ENCODE data around the gene TRIM37.
A peak's percentile ranks its signal among the peaks of the same experiment; 100 is the strongest.
"Not testable (repeated sequence)": the region's sequence is repeated elsewhere in the genome, so short reads cannot be mapped to it uniquely, and the experiment has no call there.

The TRIM37 gene

DNA sequence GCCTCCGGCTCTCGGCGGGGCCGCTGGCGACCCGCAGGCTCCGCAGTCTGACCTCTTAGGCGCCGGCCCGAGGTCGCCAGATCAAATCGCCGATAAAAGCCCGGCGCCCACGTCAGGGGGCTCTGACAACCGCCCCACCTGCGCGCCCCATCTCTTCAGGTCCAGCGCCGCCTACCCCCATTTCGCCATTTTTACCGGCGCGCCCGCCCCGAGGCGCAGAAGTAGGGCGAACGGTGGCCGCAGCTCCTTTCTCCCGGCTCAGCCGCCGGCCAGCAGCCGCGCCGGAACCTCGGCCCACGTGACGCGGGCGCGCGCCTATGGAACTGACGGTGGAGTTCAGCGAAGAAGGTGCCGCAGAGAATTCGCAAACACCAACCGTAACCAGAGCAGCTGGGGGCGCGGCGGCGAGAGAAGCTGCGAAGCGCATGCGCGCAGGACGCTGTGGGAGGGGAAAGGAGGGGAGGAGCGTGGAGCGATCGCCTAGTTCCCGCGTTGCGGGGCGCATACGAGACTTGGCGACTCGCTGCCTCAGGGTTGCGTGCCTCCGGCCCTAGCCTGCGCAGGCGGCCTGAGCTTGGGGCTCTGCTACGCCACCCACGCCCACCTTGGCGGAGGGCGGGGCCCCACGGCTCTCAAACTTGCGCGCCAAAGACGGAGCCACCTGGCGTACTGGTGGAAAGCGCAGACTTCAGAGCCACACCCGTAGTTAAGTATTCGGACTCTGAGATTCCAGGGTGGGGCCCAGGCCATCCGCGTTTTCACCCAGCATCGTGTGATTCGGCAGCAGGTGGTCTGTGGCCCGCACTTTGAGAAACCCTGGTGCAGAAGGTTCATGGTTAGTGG lies at the start of gene TRIM37:
Gene TRIM37, minus strand, starts transcription at position 418 of the 843 bp plus-strand sequence. CDS start 419 bp downstream, outside the sequence.
- DNase-seq, result peak; percentile 99

DNA sequence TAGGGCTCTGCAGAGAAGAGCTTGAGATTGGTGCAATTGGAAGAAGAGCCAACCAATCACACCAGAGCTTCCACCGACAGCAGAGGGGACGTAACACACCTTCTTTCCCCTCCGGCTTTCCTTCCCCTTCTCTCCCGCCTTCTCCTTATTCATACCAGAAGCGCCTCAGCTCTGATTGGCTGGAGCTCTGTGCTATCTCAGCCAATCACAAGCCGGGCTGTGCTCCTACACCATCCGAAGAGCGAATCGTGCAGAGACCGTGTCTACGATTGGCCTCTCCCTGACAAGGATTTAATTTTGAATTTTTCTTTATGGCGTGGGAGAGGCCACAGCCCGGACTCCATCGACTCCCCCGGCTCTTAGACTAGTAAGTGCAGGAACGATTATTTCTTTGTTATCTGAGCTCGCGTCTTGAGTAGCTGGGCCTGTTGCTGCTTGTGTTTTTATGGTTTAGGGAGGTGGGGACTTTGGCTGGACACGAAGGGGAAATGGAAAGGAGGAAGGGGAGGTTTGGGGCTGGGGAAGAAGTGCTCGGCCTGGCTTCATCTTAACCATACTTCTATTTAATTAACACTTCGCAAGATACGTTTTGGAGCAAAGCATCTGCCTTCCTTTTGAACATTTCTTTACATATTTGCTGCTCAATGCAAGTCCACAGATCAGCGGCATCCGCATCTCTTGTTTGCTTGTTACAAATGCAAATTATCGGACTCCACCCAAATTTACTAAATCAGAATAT lies 48.9 kb upstream of the TRIM37 start, which contains the start of gene PRR11:
Gene PRR11, plus strand, starts transcription at position 308 of the 739 bp plus-strand sequence. CDS start 14,007 bp downstream, outside the sequence.
- peak; percentile 95 for DNase-seq

DNA sequence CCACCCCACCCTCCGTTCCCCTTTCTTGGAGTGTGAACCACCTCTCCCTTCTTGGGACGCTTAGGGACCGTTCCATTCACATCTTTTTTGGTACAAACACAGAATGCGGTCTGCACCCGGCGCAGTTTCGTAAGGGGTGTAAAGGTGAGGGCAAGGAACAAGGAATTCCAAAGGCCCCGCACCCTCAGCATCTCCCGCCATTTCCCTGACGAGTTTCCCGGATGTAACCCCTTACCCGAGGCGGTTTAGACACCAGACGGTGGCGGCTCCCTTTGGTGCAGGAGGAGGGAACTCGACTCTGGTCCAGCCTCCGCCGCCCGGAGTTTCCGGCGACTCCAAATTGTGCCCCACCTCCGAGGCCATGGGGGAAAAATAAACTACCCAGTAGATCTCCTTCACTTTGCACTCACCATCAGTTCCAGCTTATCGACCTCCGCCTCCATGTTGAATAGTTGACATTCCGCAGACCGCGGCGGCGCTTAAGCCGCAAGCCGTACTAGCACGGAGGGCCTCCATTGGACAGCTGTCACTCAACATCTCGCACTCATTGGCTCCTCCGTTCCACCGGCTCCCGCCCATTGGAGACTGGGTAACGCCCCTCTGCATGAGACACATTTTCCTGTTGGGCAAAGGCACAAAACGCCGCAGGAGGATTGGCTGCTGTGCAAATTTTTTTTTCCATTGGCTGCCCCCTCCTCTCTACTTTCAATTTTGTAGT lies 48.2 kb upstream of the TRIM37 start, which contains the start of gene SKA2:
Gene SKA2, minus strand, starts transcription at position 466 of the 718 bp plus-strand sequence. Its CDS starts 23 bp downstream, at position 443.
- peak; percentile 98 for DNase-seq

- DNase-seq, result peak; percentile 27
These were observed 47.6 kb upstream of the TRIM37 start for GRCh38 chr17:59154292-59154720.

DNA sequence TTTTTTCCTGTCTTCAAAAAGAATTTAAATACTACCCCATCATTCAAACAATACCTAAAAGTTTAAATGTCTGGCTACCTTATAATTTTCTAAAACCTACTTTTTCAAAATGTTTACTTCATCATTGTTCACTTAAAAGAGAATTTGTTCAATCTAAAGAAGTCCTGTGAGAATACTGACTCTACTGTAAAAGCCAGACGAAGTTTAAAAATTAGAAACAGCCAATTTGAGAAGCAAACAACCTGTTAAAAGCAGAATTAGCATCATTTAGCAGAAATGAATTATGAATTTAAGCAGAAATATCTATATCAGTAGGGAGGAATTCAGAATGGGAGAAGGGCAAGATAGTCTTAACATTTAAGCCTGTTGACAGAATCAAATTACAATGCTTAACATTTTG lies 46.2 kb upstream of the TRIM37 start:
- no peak for DNase-seq

- no peak for DNase-seq
These were observed 44.9 kb upstream of the TRIM37 start for GRCh38 chr17:59151591-59151990.

- no peak for DNase-seq
These were observed 44.3 kb upstream of the TRIM37 start for GRCh38 chr17:59151006-59151405.

- peak; percentile 11 for DNase-seq
These were observed 43.3 kb upstream of the TRIM37 start for GRCh38 chr17:59149841-59150511.

DNA sequence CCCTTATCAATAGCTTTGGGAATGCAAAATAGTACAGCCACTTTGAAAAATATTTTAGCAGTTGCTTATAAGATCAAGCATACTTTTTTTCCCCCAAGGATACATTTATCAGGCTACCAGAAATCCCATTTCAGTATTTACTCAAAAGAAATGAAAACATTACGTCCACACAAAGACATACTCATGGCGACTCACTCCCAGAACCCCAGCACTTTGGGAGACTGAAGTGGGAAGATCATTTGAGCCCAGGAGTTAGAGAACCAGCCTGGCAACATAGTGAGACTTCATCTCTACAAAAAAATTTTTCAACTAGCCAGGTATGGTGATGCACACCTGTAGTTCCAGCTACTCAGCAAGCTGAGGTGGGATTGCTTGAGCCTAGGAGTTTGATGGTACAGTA lies 42.4 kb upstream of the TRIM37 start:
- no peak for DNase-seq

GRCh38 chr17:59145571-59146096 lies 39.0 kb upstream of the TRIM37 start:
- DNase-seq, result no peak

GRCh38 chr17:59141860-59142259 lies 35.2 kb upstream of the TRIM37 start:
- no peak for DNase-seq

DNA sequence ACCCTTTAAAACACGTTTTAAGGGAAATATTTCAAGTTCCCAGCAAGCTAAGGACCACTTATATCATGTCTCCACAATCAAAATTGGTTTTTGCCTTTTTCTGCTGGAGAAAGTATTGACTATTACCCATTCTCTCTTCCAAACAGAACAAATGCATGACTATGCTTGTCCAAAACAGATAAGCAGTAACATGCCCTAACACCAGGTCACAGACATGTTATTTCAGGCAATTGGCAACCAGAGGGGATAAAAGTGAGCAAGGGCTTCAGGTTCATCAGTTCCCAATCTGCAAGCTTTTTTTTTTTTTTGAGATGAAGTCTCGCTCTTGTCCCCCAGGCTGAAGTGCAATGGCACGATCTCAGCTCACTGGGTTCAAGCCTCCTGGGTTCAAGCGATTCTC lies 33.3 kb upstream of the TRIM37 start:
- no peak for DNase-seq

DNA sequence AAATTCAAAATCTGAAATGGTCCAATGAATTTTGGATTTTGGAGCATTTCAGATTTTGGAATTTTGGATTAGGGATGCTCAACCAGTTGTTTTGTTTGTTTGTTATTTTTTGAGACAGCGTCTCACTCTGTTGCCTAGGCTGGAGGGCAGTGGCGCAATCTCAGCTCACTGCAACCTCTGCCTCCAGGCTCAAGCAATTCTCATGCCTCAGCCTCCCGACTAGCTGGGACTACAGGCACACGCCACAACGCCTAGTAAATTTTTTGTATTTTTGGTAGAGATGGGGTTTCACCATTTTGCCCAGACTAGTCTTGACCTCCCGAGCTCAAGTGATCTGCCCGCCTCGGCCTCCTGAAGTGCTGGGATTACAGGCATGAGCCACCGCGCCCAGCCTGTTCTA lies 31.7 kb upstream of the TRIM37 start:
- DNase-seq, result not testable (repeated sequence)

GRCh38 chr17:59131131-59131530 lies 24.5 kb upstream of the TRIM37 start:
- DNase-seq, result no peak

DNA sequence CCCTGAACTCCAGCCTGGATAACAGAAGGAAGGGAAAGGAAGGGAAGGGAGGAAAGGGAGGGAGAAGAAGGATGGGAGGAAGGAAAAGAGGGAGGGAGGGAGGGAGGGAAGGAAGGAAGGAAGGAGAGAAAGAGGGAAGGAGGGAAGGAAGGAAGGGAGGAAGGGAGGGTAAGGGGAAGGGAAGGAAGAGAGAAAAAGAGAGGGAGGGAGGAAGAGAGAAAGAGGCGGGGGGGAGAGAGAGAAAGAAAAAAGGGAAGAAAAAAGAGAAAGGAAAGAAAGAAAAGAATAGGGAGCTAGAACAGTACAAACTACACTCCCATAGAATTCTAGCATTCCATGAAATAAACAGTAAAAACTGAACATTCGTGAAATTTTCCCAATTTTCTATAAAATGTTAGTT lies 23.1 kb upstream of the TRIM37 start:
- no peak for DNase-seq

GRCh38 chr17:59126809-59127417 lies 20.2 kb upstream of the TRIM37 start:
- DNase-seq, result no peak

DNA sequence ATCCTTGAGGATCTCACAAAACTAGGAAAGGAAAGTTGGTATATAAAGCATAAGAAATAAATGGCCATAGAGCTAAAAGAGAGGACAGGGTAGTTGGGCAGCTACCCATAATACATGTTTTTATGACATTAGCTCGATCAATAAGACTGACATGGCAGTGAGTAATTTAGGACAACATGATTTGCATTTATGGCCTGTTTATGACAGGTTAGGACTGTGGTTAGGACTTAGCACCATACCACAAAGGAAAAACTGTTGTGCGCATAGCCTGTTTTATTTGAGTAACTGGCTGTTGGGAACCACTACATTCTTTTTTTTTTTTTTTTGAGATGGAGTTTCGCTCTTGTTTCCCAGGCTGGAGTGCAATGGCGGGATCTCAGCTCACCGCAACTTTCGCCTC lies 18.0 kb upstream of the TRIM37 start:
- no peak for DNase-seq

DNA sequence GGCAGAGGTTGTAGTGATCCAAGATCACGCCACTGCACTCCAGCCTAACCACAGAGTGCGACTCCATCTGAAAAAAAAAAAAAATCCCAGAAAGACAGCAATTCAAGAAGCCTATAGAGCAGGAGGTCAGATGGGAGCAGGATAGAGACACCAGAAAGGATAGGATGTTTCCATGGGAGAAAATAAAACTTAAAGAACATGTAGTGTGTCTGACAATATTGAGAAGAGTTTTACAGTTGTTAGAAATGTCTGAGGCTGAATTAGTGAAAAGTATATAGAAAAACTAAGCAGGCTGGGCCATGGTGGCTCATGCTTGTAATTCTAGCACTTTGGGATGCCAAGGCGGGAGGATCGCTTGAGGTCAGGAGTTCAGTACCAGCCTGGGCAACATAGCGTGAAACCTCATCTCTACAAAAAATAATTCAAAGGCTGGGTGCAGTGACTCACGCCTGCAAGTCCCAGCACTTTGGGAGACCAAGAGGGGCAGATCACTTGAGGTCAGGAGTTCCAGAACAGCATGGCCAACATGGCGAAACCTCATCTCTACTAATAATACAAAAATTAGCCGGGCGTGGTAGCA lies 15.3 kb upstream of the TRIM37 start:
- no peak for DNase-seq

DNA sequence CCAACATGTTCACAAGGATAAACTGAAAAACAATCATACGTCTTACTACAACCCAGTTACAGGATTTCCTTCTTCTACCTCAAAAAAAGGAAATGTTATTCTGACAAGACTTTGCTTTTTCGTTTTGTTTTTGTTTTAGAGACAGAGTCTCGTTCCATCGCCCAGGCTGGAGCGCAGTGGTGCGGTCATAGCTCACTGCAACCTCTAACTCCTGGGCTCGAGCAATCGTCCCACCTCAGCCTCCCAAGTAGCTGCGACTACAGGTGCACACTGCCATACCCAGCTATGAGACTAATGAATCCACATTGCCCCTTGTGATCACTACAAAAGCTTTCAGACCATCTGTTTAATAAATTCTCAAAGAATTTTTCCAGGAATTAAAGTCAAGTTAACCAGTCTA lies 8.8 kb upstream of the TRIM37 start:
- no peak for DNase-seq

DNA sequence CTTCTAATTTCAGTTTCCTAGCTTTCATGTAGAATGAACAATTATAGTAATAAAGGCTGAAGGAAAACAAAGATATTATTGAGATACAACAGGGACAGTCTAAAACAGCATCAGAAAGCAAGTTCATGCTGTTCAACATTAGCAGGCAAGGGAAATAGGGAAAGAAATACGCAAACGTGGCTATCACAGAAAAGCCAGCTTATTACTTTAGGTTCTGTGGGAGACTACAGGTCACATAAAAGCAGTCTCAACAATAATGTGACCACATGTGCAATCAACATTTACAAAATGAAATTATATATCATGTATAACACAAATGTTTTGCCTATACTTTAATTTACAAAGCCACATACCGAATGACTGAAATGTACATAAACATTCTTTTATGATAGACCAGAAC lies 4.9 kb upstream of the TRIM37 start:
- DNase-seq, result no peak

DNA sequence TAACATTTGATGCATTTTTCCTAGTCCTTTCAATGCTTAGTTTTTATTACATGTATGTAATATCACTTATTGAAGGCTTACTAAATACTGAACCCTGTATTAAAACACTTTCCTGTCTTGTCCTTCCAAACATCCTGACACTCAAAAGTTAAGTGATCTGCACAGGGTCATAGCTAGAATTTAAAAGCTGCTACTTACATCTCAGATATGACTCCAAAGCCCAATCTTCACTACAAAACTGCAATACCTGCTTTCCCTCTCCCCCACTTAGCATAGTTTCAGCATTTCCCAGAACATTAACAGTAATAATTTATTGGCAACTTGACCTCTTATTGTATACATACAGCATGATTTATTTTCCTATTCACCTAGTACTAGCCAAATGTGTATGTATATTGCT lies 4.3 kb upstream of the TRIM37 start:
- no peak for DNase-seq

Data from stimulated activated CD4-positive, alpha-beta T cell treated with anti-CD3 and anti-CD28 coated beads, Interleukin-1b, Interleukin-23, amount 100 ng/mL, for 48 hours (primary cell).